NAMALWA (cell line): ENCODE results near the gene ZNF385A.
A peak's percentile ranks its signal among the peaks of the same experiment; 100 is the strongest.

Experiments used
- DNase-seq: peaks from one replicate; pipeline ENCODE4 v3.0.0-alpha.2; 2015; ENCODE audit warnings: low spot score

Gene ZNF385A

GRCh38 chr12:54373649-54374561 is 10.6 kb downstream of the ZNF385A start:
- no peak for DNase-seq

GRCh38 chr12:54372113-54372806 is 12.3 kb downstream of the ZNF385A start:
- no peak for DNase-seq

- no peak for DNase-seq
Observed at GRCh38 chr12:54371328-54372112, 13.0 kb downstream of the ZNF385A start.

- DNase-seq, result no peak
Observed at GRCh38 chr12:54370171-54370730, 14.3 kb downstream of the ZNF385A start.

- DNase-seq, result no peak
Observed at GRCh38 chr12:54369597-54370131, 14.9 kb downstream of the ZNF385A start.

- DNase-seq, result peak; percentile 90
Observed at GRCh38 chr12:54368709-54369596, 15.6 kb downstream of the ZNF385A start.

- no peak for DNase-seq
Observed at GRCh38 chr12:54368025-54368708, 16.4 kb downstream of the ZNF385A start.

GRCh38 chr12:54364413-54364812 is 20.1 kb downstream of the ZNF385A start, which contains the start of gene GPR84:
Gene GPR84, minus strand, starts transcription at chr12:54364486. Its CDS starts 635 bp downstream, at chr12:54363851.
- no peak for DNase-seq

GRCh38 chr12:54363618-54364017 is 20.9 kb downstream of the ZNF385A start:
- DNase-seq, result no peak

- DNase-seq, result no peak
Observed at GRCh38 chr12:54363047-54363446, 21.5 kb downstream of the ZNF385A start.

GRCh38 chr12:54360717-54361456 is 23.6 kb downstream of the ZNF385A start:
- DNase-seq, result peak; percentile 62

GRCh38 chr12:54359762-54360351 is 24.7 kb downstream of the ZNF385A start:
- no peak for DNase-seq

GRCh38 chr12:54358945-54359761 is 25.4 kb downstream of the ZNF385A start:
- peak; percentile 99 for DNase-seq

GRCh38 chr12:54358191-54358944 is 26.2 kb downstream of the ZNF385A start:
- peak; percentile 77 for DNase-seq

- DNase-seq, result no peak
Observed at GRCh38 chr12:54357506-54358190, 26.9 kb downstream of the ZNF385A start.

GRCh38 chr12:54356951-54357356 is 27.6 kb downstream of the ZNF385A start:
- no peak for DNase-seq

GRCh38 chr12:54356228-54356627 is 28.3 kb downstream of the ZNF385A start:
- no peak for DNase-seq
